Cardiac muscle cell (in vitro differentiated cells and primary cell): ENCODE data around the gene KRTAP5-11. TPM values are rescaled to one million over a fixed set of nuclear protein-coding genes. Genes with fewer than 3 reads are reported as not detected.

Experiments
- DNase-seq, 2 donors: peaks; one replicate each; pipeline versions ENCODE4 v3.0.0 to v3.0.0-alpha.2; 2010 to 2017; ENCODE audit warnings: low read depth in 1 of 2, low spot score in 1 of 2
- H3K27ac ChIP-seq: fragments of 200-600 bp; sonication (generic); 2 replicates; pipeline ENCODE4 v1.5.1; 2016
- H3K27me3 ChIP-seq: fragments of 200-600 bp; sonication (generic); 2 replicates; pipeline ENCODE4 v1.6.0; 2016; ENCODE audit warnings: control low read depth
- H3K36me3 ChIP-seq: fragments of 200-600 bp; sonication (generic); 2 replicates; pipeline ENCODE4 v1.5.1; 2016; ENCODE audit warnings: control low read depth
- H3K4me1 ChIP-seq: fragments of 200-600 bp; sonication (generic); 2 replicates; pipeline ENCODE4 v1.8.1; 2017; ENCODE audit warnings: low read depth, mild to moderate bottlenecking, mixed run types
- H3K4me3 ChIP-seq: fragments of 200-600 bp; sonication (generic); 2 replicates; pipeline ENCODE4 v1.5.1; 2016; ENCODE audit warnings: mild to moderate bottlenecking
- H3K9me3 ChIP-seq: fragments of 200-600 bp; sonication (generic); 2 replicates; pipeline ENCODE4 v1.5.1; 2017; ENCODE audit warnings: low read depth, mild to moderate bottlenecking, control low read depth
- polyA plus RNA-seq: library from polyadenylated mRNA; unstranded; fragments of >200 nt; fragmentation: Nextera tagmentation; extraction: Ambion mirVana; gene quantifications from 2 replicates; pipeline ENCODE4 v1.2.1, GENCODE V29; 2016
- total RNA-seq: library from RNA; depleted of rRNA; stranded (reverse); fragments of >200 nt; gene quantifications from 2 replicates; pipeline ENCODE4 v1.2.3, GENCODE V29; 2016
- TF ChIP-seq, protein P1 (sequence below): IDR thresholded peaks from 2 replicates; pipeline ENCODE4 v1.5.1; 2012; ENCODE audit warnings: low read depth, mild to moderate bottlenecking, low read length

The KRTAP5-11 gene
- total and polyA plus RNA-seq, 2 experiments from 2014 or later = not detected

DNA sequence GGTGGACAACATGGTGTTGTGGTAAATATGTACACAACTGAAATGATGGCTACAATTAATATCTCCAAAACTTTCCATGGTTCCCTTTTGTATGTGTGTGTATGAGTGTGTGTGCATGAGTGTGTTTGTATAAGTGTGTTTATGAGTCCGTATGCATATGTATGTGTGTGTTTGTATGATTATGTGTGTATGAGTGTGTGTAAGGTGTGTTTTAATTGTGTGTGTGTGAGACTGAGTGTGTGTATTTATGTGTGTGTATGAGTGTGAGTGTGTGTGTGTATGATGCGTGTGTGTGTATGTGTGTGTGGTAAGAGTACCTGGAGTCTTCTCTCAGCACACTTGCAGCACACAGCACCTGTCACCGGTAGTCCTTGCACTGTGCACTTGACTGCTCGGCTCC is 26.7 kb downstream of the KRTAP5-11 start:
- TF ChIP-seq, protein P1, sequence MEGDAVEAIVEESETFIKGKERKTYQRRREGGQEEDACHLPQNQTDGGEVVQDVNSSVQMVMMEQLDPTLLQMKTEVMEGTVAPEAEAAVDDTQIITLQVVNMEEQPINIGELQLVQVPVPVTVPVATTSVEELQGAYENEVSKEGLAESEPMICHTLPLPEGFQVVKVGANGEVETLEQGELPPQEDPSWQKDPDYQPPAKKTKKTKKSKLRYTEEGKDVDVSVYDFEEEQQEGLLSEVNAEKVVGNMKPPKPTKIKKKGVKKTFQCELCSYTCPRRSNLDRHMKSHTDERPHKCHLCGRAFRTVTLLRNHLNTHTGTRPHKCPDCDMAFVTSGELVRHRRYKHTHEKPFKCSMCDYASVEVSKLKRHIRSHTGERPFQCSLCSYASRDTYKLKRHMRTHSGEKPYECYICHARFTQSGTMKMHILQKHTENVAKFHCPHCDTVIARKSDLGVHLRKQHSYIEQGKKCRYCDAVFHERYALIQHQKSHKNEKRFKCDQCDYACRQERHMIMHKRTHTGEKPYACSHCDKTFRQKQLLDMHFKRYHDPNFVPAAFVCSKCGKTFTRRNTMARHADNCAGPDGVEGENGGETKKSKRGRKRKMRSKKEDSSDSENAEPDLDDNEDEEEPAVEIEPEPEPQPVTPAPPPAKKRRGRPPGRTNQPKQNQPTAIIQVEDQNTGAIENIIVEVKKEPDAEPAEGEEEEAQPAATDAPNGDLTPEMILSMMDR = no peak
- no peaks in the 10 kb centered on the region for H3K36me3 ChIP-seq
- H3K27me3 ChIP-seq = no peaks in the 10 kb centered on the region
- no peak for DNase-seq
- H3K9me3 ChIP-seq = no peaks in the 10 kb centered on the region
- H3K27ac ChIP-seq = no peak overlapping the region
- H3K4me3 ChIP-seq = no peak overlapping the region
- H3K4me1 ChIP-seq = no peaks in the 10 kb centered on the region

DNA sequence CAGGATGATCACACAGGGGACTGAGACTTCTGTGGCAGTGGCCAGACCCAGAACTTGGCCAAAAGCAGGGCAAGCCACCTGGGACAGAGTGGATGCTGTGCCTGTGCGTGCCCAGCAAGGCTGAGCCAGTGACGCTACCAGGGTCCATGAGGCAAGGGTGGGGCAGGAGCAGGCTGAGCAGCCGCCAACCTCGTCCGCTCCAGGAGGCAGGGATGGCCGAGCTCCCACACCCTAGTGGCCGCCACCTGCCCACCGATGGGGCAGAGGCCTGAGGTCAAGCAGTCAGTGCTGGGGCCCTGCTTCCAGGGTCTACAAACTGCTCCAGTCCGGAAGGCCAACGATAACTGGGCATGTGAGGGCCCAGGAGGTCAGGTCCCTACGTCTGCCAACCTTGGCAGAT is 27.2 kb downstream of the KRTAP5-11 start:
- no peaks in the 10 kb centered on the region for H3K27me3 ChIP-seq
- H3K27ac ChIP-seq = no peak overlapping the region
- TF ChIP-seq, protein P1 = no peak
- H3K4me3 ChIP-seq = no peak overlapping the region
- no peaks in the 10 kb centered on the region for H3K4me1 ChIP-seq
- no peaks in the 10 kb centered on the region for H3K9me3 ChIP-seq
- no peak for DNase-seq
- no peaks in the 10 kb centered on the region for H3K36me3 ChIP-seq

DNA sequence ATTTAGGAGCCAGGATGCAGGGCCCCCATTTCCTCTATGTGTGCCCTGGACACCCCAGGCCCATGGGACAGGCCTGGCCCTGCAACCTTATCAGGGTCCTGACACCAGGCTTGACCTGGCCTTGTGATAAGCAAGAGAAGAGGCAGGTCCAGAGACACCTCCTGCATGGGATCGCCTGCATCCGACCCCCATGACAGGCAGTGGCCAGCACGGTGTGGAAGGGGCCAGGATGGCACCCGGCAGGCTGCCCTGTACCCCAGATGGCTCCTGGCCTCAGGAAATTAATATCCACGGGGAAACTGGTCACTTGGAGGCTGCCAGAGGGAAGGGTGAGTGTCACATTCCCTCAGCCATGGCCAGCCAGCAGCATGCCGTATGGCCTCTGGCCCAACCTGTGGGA is 27.7 kb downstream of the KRTAP5-11 start:
- TF ChIP-seq, protein P1 = no peak
- H3K27ac ChIP-seq = no peak overlapping the region
- no peak overlapping the region for H3K4me3 ChIP-seq
- H3K36me3 ChIP-seq = no peaks in the 10 kb centered on the region
- no peaks in the 10 kb centered on the region for H3K27me3 ChIP-seq
- no peaks in the 10 kb centered on the region for H3K4me1 ChIP-seq
- no peak for DNase-seq
- no peaks in the 10 kb centered on the region for H3K9me3 ChIP-seq

DNA sequence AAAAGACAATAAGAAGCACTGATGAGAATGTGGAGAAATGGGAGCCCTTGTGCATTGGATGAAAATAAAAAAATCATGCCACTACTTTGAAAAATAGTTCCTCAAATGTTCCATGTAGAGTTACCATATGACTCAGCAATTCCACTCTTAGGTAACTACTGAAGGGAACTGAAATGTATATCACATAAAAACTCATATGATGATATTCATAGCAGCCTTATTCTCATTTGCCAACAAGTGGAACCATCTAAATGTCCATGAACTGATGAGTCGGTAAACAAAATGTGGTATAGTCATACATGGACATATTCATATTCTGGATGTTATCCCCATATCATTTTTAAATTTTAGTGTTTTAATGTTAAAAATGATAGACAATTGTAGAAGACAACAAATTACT is 31.0 kb downstream of the KRTAP5-11 start:
- TF ChIP-seq, protein P1 = no peak
- Histone ChIP-seq H3K4me3 (no peak overlapping the region), H3K27ac (no peak overlapping the region), H3K27me3 (no peaks in the 10 kb centered on the region), H3K9me3 (no peaks in the 10 kb centered on the region), H3K4me1 (no peaks in the 10 kb centered on the region), H3K36me3 (no peaks in the 10 kb centered on the region)
- no peak for DNase-seq

DNA sequence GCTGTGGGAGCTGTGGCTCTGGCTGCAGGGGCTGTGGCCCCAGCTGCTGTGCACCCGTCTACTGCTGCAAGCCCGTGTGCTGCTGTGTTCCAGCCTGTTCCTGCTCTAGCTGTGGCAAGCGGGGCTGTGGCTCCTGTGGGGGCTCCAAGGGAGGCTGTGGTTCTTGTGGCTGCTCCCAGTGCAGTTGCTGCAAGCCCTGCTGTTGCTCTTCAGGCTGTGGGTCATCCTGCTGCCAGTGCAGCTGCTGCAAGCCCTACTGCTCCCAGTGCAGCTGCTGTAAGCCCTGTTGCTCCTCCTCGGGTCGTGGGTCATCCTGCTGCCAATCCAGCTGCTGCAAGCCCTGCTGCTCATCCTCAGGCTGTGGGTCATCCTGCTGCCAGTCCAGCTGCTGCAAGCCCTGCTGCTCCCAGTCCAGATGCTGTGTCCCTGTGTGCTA is 33.9 kb downstream of the KRTAP5-11 start:
- TF ChIP-seq, protein P1 = no peak
- Histone ChIP-seq H3K4me3 (no peak overlapping the region), H3K4me1 (no peaks in the 10 kb centered on the region), H3K27ac (no peak overlapping the region), H3K36me3 (no peaks in the 10 kb centered on the region), H3K9me3 (no peaks in the 10 kb centered on the region), H3K27me3 (no peaks in the 10 kb centered on the region)
- DNase-seq = no peak

DNA sequence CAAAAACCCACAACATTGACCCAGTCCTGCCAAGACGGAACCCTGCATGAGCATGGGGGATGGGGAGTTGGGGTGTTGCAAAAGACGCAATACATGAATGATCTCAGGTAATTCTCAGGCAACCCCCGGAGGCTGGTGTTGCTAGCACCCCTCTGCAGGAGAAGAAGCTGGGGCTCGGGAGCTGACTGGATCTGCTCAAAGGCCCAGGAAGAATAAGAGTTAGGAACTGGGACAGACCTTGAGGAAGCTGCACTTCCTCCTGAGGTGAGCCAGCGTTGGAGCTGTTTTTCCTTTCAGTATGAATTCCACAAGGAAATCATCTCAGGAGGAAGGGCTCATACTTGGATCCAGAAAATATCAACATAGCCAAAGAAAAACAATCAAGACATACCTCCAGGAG is 34.6 kb downstream of the KRTAP5-11 start, which contains the start of gene KRTAP5-9:
KRTAP5-9 (plus strand) TSS at position 301 of the 400 bp plus-strand sequence. CDS start 238 bp downstream, outside the sequence.
- no peak for DNase-seq
- Histone ChIP-seq H3K27ac (no peak within 1 kb of the TSS), H3K27me3 (no peaks in the 10 kb centered on the region), H3K9me3 (no peaks in the 10 kb centered on the region), H3K4me1 (no peaks in the 10 kb centered on the region), H3K4me3 (no peak within 1 kb of the TSS), H3K36me3 (no peaks in the 10 kb centered on the region)
- TF ChIP-seq, protein P1 = no peak
